GM19023 (cell line): ENCODE results near the gene FAM53B.
"Not testable (repeated sequence)": the region's sequence is repeated elsewhere in the genome, so short reads cannot be mapped to it uniquely, and the experiment has no call there.

Experiments
- ATAC-seq: cut with Tn5 transposase; IDR thresholded peaks from one replicate; pipeline ENCODE4 v1.9.1; 2021; ENCODE audit warnings: mild to moderate bottlenecking, moderate library complexity; ENCODE audit not compliant: unreplicated experiment

Gene FAM53B

DNA sequence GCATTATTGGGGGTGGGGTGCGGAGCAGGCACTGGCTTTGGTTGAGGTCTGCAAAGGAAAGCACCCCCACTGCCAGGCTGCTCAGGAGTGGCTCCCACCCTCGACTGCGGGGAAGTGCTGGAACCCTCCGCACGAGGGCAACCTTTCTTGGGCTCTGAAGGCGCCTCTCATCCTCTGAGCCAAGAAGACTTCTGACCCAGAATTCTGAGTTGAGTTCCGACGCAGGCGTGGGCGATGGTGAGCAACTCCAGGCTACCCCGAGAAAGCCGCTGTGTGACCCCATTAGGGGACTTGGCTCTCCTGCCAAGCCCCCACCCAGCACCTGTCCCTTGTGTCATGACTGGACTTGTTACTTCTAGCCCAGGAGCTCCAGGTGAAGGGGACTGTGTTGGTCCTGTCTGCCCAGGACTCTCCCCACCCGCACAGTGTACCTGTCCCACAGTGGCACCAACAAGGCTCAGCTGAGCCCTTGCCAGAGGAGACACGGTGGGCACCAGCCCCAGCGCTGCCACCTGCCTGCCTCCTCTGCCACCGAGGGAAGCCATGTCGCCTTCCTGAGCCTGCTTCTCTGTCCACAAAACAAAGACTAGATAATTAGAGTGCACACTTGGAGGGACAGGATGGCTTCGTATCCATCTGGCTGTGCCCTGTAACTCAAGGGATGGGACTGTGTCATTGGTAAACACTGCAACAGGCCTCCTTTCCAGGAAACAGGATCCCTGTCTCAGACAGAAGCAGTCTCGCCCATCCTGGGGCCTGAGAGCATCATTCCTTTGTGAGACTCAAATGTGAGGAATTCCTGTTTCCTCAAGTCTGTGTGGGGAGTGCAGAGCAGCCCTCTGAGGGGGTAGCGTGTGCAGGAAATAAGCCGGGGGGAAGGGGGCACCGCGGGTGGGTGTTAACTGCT, 153.7 kb downstream of the FAM53B start:
- ATAC-seq = no peak

GRCh38 chr10:124589491-124590041, 154.6 kb downstream of the FAM53B start:
- no peak for ATAC-seq

GRCh38 chr10:124588736-124589490, 155.3 kb downstream of the FAM53B start:
- ATAC-seq = no peak

- ATAC-seq = not testable (repeated sequence)
Observed at GRCh38 chr10:124588341-124588735, 155.8 kb downstream of the FAM53B start.

DNA sequence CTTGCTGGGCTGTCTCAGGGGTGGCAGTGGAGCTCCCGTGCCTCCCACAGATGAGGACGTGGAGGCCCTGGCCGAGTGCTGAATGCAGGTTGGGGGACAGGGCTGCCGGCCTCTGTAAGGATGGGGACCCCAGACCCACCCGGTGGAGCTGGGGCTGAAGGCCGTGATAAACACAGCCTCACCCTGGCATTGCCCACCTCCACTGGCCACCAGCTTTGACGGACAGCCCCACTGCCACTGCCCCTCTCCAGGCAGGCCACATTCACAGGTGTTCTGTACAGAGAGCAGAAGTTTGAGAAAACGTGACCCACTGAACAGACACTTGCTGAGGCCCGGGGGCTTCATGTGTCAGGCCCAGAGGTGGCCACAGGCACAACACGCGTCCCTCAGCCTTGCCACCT, 156.4 kb downstream of the FAM53B start:
- ATAC-seq = no peak

DNA sequence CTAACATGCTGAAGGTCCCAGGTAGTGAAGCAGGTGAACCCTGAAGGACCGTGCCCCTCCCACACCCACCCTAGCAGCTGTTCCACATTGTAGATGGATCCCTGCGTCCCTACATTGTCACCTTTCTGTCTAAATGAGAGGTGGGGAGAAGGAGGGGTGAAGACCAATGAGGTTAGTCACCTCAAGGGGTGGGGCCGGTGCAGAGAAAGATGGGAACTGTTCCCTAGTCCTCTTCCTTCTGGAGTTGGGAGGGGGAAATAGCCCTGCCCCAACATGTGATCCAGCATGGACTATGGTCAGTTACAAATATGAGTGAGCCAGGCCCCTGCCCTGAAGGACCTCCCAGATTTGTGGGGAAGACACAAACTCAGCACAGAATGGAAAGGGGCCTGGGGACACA, 158.0 kb downstream of the FAM53B start:
- ATAC-seq = no peak

DNA sequence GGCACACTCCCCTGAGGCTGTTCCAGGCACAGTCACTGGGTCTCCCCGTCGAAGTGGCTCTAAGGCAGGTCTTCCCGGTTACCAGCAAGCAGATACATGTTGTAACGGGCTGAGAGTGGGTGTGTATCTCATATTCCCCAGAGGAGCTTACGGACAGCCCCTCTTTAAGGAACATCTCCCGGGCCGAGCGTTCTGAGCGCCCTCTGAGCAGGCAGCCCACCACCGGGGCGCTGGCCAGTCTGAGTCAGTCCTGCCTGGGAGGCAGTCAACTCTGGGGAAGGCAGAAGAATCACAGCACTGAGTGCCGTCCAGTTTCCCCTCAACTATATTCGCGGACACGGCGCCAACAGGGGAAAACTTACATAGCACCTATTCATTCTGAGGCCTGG, 165.2 kb downstream of the FAM53B start:
- ATAC-seq = no peak

DNA sequence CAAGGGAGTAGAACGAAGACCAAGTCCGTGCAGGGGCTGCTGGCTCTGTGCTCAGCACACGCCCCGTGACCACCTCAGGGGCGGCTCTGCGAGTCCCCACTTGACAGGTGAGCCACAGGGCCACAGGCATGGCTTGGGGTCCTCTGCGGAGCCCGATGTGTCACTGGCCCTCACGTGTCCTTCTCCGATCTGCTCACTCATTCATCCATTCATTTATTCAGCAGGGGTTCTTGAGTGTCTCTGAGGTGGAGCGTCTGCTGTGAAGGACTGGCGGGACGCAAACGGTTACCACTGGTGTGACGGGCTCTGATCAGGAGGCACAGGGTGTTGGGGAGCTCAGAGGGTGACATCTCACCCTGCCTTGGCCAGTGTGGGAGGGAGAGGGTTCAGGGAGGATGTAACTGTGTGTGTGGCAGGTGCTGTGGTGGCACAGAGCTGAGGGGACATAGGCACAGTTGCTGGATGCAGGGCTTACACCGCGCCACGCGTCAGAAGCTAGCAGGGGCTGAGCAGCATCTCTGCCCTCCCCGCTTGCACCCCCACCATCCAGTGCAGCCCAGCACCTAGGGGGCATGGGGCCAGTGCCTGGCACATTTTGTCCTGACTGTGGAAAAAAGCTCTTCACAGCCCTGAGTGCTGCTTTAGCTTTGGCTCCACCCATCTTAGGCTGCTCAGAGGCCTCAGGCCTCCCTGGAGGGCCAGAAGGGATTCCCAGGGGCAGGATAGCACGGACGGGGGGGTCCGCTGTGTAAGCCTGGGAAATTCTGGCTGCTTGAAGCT, 165.8 kb downstream of the FAM53B start:
- no peak for ATAC-seq

DNA sequence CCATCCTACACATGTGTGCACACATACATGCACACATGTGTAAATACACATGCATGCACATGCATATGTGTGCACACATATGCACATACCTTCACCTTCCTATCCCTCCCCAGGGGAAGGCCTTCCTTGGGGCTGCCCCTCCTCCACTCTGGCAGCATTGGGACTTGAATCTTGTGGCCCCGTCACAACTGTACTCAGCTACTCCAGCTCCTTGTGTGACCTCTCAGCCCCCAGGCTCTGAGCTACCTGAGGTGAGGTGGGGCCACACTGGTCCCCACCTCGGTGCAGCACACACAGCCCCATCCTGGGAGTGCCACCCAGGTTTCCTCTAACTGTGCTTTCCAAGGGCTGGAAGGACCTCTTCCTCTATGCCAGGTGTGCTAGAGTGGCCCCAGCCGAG, 166.5 kb downstream of the FAM53B start:
- no peak for ATAC-seq

- no peak for ATAC-seq
Observed at GRCh38 chr10:124576526-124577420, 167.4 kb downstream of the FAM53B start.

- ATAC-seq = no peak
Observed at GRCh38 chr10:124575107-124576035, 168.8 kb downstream of the FAM53B start.

DNA sequence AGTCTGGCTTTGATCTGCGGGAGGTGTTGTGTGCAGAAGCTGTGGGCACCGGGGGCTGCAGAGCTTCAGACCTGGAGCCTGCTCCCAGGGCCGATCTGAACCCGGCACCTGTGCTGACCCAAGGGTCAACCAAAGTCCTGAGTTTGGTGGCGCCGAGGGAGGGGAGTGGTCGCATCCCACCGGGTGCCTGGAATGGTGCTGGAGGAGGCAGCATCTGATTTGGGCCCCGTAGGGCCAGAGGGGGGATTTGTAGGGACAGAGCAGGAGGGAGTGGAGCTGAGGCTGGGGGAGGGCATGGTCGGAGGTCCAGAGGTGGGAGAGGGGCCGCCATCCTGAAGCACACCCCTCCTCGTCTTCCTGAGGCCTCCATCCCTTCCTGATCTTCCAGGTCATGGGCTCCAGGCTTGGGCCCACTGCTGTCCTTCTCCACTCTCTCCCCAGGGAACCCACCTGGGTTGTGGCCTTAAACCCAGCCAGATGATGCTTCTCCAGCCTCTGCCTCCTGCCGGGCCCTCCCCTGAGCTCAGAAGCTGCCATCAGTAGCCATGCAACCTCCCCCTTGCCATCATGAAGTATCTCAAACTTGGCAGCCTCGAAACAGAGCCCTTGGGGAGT, 169.6 kb downstream of the FAM53B start:
- no peak for ATAC-seq

- ATAC-seq = no peak
Observed at GRCh38 chr10:124573726-124574455, 170.3 kb downstream of the FAM53B start.

- ATAC-seq = no peak
Observed at GRCh38 chr10:124572751-124573150, 171.4 kb downstream of the FAM53B start.

DNA sequence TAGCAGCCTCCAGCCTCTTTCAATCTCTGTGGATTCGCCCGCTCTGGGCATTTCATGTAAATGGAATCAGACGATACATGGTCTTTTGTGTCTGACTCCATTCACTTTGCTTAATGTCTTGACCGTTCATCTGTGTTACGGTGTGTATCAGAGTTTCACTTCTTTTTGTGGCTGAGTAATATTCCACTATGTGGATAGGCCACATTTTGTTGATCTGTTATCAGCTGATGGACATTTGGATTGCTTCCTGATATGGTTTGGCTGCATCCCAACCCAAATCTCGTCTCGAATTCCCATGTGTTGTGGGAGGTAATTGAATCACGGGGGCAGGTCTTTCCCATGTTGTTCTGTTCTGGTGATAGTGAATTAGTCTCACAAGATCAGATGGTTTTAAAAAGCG, 173.5 kb downstream of the FAM53B start:
- no peak for ATAC-seq

DNA sequence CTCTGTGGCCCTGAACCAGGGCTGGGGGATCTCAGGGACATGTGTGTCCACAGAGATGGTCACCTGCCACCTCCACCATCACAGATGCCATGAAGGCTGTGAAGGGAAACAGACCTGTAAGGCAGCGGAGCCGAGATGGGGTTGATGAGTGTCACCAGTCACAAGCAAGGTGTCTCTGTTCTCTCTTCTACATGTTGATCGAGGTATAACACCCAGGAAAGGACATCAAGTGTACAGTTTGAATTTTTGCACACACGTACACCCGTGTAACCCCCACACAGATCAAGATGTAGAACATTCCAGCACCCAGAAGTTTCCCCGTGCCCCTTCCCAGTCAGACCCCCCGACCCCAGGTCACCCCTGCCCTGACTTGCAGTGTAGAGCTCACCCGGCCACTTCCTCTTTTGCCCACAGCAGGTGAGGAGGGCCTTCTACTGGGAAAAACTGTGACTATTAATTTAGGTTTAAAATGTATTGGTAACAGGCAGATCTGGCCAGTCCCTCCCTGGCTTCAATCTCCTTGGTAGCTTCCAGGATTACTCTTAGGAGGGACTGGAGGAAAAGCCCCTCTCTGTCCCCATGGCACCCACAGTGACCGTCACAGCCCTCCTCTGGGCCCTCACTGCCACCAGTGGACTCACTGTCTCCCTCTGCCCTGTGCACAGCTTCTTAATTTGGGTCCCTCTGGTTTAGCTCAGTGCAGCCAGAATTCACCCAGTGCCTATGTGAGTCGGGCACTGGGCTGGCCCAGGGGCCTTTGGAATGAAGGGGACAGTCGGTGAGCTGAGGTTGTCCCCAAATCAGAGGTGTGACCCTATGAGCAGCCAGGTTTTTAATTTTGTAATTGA, 174.3 kb downstream of the FAM53B start:
- ATAC-seq = no peak
